OCI-LY7 (cell line): ENCODE data around the gene GAGE12C.
"Not testable (repeated sequence)": the region's sequence is repeated elsewhere in the genome, so short reads cannot be mapped to it uniquely, and the experiment has no call there.

Experiments
- EZH2phosphoT487 ChIP-seq: fragments of 200-600 bp; sonication (generic); IDR thresholded peaks from 2 replicates; pipeline ENCODE4 v1.6.1; 2018; ENCODE audit warnings: low read depth, borderline replicate concordance, mild to moderate bottlenecking, mixed run types, antibody characterized with exemption, low read length, moderate library complexity, mixed read lengths
- TF ChIP-seq, protein P1 (sequence below): fragments of 200-600 bp; sonication (generic); conservative IDR thresholded peaks from 2 replicates; pipeline ENCODE4 v1.5.1; 2014; ENCODE audit warnings: mild to moderate bottlenecking, antibody characterized with exemption, low read length, moderate library complexity, mixed read lengths

DNA sequence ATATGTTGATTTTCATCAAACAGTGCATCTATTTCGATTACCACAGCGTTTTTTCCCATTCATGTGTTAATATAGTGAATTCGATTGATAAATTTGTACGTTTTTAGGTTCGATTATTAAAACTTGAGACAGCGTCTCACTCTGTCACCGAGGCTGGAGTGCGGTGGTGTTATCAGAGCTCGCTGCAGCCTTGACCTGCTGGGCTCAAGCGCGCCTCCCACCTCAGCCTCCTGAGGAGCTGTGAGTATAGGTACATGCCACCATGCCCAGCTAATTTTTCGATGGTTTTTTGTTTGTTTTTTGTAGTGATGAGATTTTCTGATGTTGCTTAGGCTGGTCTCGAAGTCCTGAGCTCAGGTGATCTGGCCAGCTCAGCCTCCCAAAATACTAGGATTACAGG, 37.2 kb downstream of the GAGE12C start:
- TF ChIP-seq, protein P1, sequence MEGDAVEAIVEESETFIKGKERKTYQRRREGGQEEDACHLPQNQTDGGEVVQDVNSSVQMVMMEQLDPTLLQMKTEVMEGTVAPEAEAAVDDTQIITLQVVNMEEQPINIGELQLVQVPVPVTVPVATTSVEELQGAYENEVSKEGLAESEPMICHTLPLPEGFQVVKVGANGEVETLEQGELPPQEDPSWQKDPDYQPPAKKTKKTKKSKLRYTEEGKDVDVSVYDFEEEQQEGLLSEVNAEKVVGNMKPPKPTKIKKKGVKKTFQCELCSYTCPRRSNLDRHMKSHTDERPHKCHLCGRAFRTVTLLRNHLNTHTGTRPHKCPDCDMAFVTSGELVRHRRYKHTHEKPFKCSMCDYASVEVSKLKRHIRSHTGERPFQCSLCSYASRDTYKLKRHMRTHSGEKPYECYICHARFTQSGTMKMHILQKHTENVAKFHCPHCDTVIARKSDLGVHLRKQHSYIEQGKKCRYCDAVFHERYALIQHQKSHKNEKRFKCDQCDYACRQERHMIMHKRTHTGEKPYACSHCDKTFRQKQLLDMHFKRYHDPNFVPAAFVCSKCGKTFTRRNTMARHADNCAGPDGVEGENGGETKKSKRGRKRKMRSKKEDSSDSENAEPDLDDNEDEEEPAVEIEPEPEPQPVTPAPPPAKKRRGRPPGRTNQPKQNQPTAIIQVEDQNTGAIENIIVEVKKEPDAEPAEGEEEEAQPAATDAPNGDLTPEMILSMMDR = not testable (repeated sequence)
- TF ChIP-seq EZH2phosphoT487 = not testable (repeated sequence)
